CD4-positive, alpha-beta T cell (primary cell): ENCODE measurements around the gene SNCG. TPM values are rescaled to one million over a fixed set of nuclear protein-coding genes. Genes with fewer than 3 reads are reported as not detected.

Source experiments
- ATAC-seq: fragments of 200-7000 bp; cut with Tn5 transposase; one replicate; pipeline ENCODE4 v1.10.0; 2022; ENCODE audit warnings: mild to moderate bottlenecking; ENCODE audit not compliant: poor library complexity
- CTCF ChIA-PET: fragments of 350-600 bp; sonication (Branson Sonifier 250); formaldehyde crosslinking; loops from one replicate; lab custom pipeline; 2021; ENCODE audit warnings: antibody characterized with exemption, inconsistent platforms; lab: Charles Lee
- POLR2A ChIA-PET: fragments of 350-600 bp; sonication (Branson Sonifier 250); formaldehyde crosslinking; loops from one replicate; lab custom pipeline; 2021; ENCODE audit warnings: antibody characterized with exemption, inconsistent platforms; lab: Charles Lee
- DNase-seq, 14 experiments: peaks; one replicate each; pipeline ENCODE4 v3.0.0-alpha.2; 2013 to 2020; ENCODE audit warnings: mixed read lengths in 2 of 14
- H3K27ac ChIP-seq, 2 donors: one replicate each; pipeline versions ENCODE4 v1.5.1 to v1.7.0; 2013; ENCODE audit warnings: low read length in 2 of 2, low read depth in 1 of 2, mild to moderate bottlenecking in 1 of 2
- H3K27me3 ChIP-seq, 2 experiments: 1 replicate in 1 of 2; 2 replicates in 1 of 2; pipeline versions ENCODE4 v1.6.1 to v1.7.0; 2013; ENCODE audit warnings: low read length in 2 of 2, control low read depth in 1 of 2, mild to moderate bottlenecking in 1 of 2, moderate library complexity in 1 of 2; ENCODE audit not compliant: insufficient read depth in 2 of 2, control insufficient read depth in 1 of 2
- H3K36me3 ChIP-seq: one replicate; pipeline ENCODE4 v1.6.1; 2013; ENCODE audit warnings: low read length, control low read depth; ENCODE audit not compliant: insufficient read depth
- H3K4me1 ChIP-seq: one replicate; pipeline ENCODE4 v1.6.1; 2013; ENCODE audit warnings: low read length, control low read depth; ENCODE audit not compliant: insufficient read depth
- H3K4me3 ChIP-seq: one replicate; pipeline ENCODE4 v1.5.1; 2013; ENCODE audit warnings: mild to moderate bottlenecking, low read length, moderate library complexity
- H3K9me3 ChIP-seq, 2 experiments: 1 replicate in 1 of 2; 2 replicates in 1 of 2; pipeline versions ENCODE4 v1.6.1 to v1.7.0; 2013; ENCODE audit warnings: low read length in 2 of 2, mild to moderate bottlenecking in 2 of 2, control low read depth in 1 of 2, moderate library complexity in 1 of 2; ENCODE audit not compliant: control insufficient read depth in 1 of 2, insufficient read depth in 1 of 2
- H3K27ac Mint-ChIP-seq: one replicate; pipeline ENCODE4 v1.8.0; 2020; ENCODE audit warnings: mixed read lengths
- H3K27me3 Mint-ChIP-seq: one replicate; pipeline ENCODE4 v1.8.0; 2021; ENCODE audit warnings: mixed read lengths
- H3K36me3 Mint-ChIP-seq: one replicate; pipeline ENCODE4 v1.8.0; 2021; ENCODE audit warnings: low read depth, mixed read lengths
- H3K4me1 Mint-ChIP-seq: one replicate; pipeline ENCODE4 v1.8.0; 2021; ENCODE audit warnings: low read depth, mixed read lengths
- H3K4me3 Mint-ChIP-seq: one replicate; pipeline ENCODE4 v1.8.0; 2020; ENCODE audit warnings: mild to moderate bottlenecking, mixed read lengths
- H3K9me3 Mint-ChIP-seq: one replicate; pipeline ENCODE4 v1.8.0; 2020; ENCODE audit warnings: mixed read lengths
- intact Hi-C, 2 experiments: fragments of 100-400 bp; cut with DNase I in 1 of 2; cut with micrococcal nuclease in 1 of 2; formaldehyde crosslinking; loops; one replicate each; pipeline versions ENCODE4 v1.15.1 to v1.9.0; 2023 to 2025; cut with DNase I, micrococcal nuclease
- total RNA-seq, 174 experiments: library from RNA in 2 of 174; stranded (reverse) in 2 of 174; gene quantifications; one replicate each; pipeline ENCODE4 v1.2.3 and lab custom pipeline; 2021 to 2026
- TF ChIP-seq, protein P1 (sequence below): fragments of 200-600 bp; IDR thresholded peaks from one replicate; pipeline ENCODE4 v1.8.0; 2022; ENCODE audit warnings: antibody characterized with exemption, mild to moderate bottlenecking

Gene SNCG
- total RNA-seq, 2 experiments from 2014 or later, result not detected

DNA sequence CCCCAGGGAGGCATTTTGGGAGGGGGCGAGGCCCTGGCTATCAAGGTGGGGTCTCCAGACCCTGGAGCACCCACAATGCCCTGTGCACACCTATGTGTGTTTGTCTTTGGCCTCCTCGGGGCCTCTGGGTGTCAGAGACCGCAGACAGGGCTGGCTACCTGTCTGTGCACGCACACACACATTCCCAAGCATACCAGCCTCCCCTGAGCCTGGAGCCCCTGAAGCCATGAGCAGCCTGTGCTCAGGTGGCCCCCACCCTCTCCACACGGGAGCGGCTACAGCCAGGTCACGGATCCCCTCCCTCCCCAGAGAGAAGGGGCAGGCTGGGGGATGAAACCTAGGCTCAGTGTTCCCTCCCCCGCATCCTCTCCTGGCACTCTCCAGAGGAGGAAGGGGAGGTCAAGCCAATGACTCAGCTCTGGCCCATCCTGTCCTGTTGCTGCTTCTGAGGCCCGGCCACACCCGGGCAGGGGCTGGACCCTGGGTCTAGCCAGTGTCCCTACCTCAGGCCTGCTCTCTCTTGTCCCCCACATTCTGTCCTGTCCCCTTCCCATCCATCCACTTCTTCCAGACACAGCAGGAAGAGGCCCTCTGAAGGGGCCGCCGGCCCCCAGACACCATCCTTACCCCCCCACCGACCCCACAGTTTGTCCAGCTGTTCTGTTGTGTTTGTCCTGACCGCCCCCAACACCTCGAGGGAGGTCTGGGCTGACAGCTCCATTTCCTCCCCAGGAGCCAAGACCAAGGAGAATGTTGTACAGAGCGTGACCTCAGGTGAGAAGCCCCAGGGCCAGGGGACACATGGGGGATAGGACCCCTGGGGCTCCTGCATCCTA, 720 bp downstream of the SNCG start:
- TF ChIP-seq, protein P1, sequence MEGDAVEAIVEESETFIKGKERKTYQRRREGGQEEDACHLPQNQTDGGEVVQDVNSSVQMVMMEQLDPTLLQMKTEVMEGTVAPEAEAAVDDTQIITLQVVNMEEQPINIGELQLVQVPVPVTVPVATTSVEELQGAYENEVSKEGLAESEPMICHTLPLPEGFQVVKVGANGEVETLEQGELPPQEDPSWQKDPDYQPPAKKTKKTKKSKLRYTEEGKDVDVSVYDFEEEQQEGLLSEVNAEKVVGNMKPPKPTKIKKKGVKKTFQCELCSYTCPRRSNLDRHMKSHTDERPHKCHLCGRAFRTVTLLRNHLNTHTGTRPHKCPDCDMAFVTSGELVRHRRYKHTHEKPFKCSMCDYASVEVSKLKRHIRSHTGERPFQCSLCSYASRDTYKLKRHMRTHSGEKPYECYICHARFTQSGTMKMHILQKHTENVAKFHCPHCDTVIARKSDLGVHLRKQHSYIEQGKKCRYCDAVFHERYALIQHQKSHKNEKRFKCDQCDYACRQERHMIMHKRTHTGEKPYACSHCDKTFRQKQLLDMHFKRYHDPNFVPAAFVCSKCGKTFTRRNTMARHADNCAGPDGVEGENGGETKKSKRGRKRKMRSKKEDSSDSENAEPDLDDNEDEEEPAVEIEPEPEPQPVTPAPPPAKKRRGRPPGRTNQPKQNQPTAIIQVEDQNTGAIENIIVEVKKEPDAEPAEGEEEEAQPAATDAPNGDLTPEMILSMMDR, result no peak
- Histone ChIP-seq H3K36me3 (no peaks in the 10 kb centered on the region), H3K4me1 (peaks cover 43% of the 10 kb centered on the region), H3K27ac (no peak overlapping the region), H3K27me3 (no peaks in the 10 kb centered on the region), H3K4me3 (no peak overlapping the region), H3K9me3 (peaks cover 0 to 3% of the 10 kb centered on the region in 2 experiments)
- intact Hi-C loops, result no loop called here
- Mint-ChIP-seq H3K4me1 (no peaks in the 10 kb centered on the region), H3K4me3 (no peak overlapping the region), H3K9me3 (no peaks in the 10 kb centered on the region), H3K36me3 (no peaks in the 10 kb centered on the region), H3K27me3 (peaks cover 3% of the 10 kb centered on the region), H3K27ac (no peak overlapping the region)
- ChIA-PET POLR2A (no interaction called here), CTCF (no interaction called here)
- ATAC-seq (no peak), DNase-seq (peak in 2 of 14 experiments; percentile 5 to 12)

DNA sequence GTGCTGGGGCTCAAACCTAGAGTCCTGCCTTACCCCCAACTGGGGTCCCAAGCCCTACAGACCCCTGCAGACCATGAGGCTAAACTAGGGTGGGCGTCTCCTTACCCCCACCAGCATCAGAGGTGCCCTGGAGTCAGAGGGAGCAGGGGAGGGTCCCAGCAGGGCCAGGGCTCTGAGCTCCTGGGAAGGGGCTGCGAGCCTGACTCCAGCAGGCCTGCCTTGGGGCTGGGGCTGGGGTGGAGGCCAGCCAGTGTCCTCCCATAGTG, 1.3 kb downstream of the SNCG start:
- peaks cover 43% of the 10 kb centered on the region for H3K4me1 ChIP-seq
- H3K27ac ChIP-seq, result no peak overlapping the region
- Mint-ChIP-seq H3K4me1 (no peaks in the 10 kb centered on the region), H3K27ac (no peak overlapping the region), H3K27me3 (peaks cover 3% of the 10 kb centered on the region), H3K4me3 (no peak overlapping the region), H3K9me3 (no peaks in the 10 kb centered on the region), H3K36me3 (no peaks in the 10 kb centered on the region)
- DNase-seq (peak in 1 of 14 experiments; percentile 2), ATAC-seq (no peak)
- H3K4me3 ChIP-seq, result no peak overlapping the region
- TF ChIP-seq, protein P1, result no peak
- ChIA-PET POLR2A (no interaction called here), CTCF (interaction anchor here (1.5 kb wide), 1 partner anchor 10 kb away, joined by 8 read pairs; no protein-coding TSS in a partner anchor)
- intact Hi-C loops, result loop anchor here (10.0 kb wide), 2 partner anchors 275 to 555 kb away; no protein-coding TSS in a partner anchor
- no peaks in the 10 kb centered on the region for H3K36me3 ChIP-seq
- no peaks in the 10 kb centered on the region for H3K27me3 ChIP-seq
- H3K9me3 ChIP-seq, result no peaks in the 10 kb centered on the region

DNA sequence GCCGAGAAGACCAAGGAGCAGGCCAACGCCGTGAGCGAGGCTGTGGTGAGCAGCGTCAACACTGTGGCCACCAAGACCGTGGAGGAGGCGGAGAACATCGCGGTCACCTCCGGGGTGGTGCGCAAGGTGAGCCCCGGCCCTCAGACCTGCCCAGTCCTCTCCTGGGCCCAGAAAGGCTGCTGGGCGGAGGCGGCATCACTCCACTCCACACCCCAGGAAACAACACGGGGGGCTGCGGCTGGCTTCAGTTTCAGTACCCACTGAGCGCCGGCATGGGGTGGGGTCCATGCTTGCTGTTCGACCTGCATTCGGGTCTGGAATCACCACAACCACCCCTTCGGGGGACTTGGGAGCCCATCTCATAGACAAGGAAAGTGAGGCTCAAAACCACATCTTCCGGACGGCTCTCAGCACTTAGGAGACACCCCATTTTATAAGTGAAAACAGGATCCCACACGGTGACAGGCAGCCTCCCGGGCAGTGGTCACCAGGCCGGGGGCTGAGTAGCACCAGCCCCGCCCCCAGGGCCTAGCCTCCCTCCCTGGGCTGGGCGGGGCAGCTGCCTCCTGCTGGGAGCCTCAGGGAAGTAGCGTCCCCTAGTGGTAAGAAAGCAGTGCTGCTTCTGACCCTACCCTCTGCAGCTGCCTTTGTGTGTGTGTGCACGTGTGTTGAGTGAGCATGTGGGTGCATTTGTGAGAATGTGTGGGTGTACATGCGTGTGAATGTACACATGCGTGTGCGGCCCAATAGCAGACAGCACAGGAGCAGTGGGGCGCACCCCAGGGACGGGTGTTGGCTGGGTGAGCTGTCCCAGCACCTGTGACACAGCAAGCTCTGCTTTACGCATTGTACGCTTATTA, 1.8 kb downstream of the SNCG start:
- POLR2A ChIA-PET, result no interaction called here
- no peaks in the 10 kb centered on the region for H3K36me3 ChIP-seq
- H3K27ac Mint-ChIP-seq, result no peak overlapping the region
- peaks cover 41% of the 10 kb centered on the region for H3K4me1 ChIP-seq
- H3K9me3 Mint-ChIP-seq, result no peaks in the 10 kb centered on the region
- no peak overlapping the region for H3K4me3 ChIP-seq
- H3K4me3 Mint-ChIP-seq, result no peak overlapping the region
- intact Hi-C loops, result loop anchor here (10.0 kb wide), 2 partner anchors 275 to 555 kb away; no protein-coding TSS in a partner anchor
- peaks cover 4% of the 10 kb centered on the region for H3K4me1 Mint-ChIP-seq
- no peaks in the 10 kb centered on the region for H3K27me3 ChIP-seq
- ATAC-seq (peak; percentile 91), DNase-seq (peak in 5 of 14 experiments; percentile 32 to 77 (median 61))
- H3K27me3 Mint-ChIP-seq, result peaks cover 3% of the 10 kb centered on the region
- H3K36me3 Mint-ChIP-seq, result no peaks in the 10 kb centered on the region
- CTCF ChIA-PET, result interaction anchor here (0.9 to 1.5 kb wide), 4 partner anchors 10 to 132 kb away, joined by 3 to 8 read pairs (median 6); no protein-coding TSS in a partner anchor
- TF ChIP-seq, protein P1, result no peak
- no peak overlapping the region for H3K27ac ChIP-seq
- H3K9me3 ChIP-seq, result no peaks in the 10 kb centered on the region
